ENCODE measurements around the gene KATNB1.
"Not testable (repeated sequence)": the region's sequence is repeated elsewhere in the genome, so short reads cannot be mapped to it uniquely, and the experiment has no call there.

The KATNB1 gene

GRCh38 chr16:57743886-57744641 is 8.5 kb downstream of the KATNB1 start:
- no peak for DNase-seq (ENCODE audit: low spot score)

- no peak for DNase-seq (ENCODE audit: low spot score)
Measured at GRCh38 chr16:57744642-57744903, 9.0 kb downstream of the KATNB1 start.

- no peak for DNase-seq (ENCODE audit: low spot score)
Measured at GRCh38 chr16:57745768-57746167, 10.2 kb downstream of the KATNB1 start.

GRCh38 chr16:57746316-57746715 is 10.7 kb downstream of the KATNB1 start:
- not testable (repeated sequence) for DNase-seq (ENCODE audit: low spot score)

- DNase-seq (ENCODE audit: low spot score): no peak
Measured at GRCh38 chr16:57747091-57747490, 11.5 kb downstream of the KATNB1 start.

- DNase-seq (ENCODE audit: low spot score): no peak
Measured at GRCh38 chr16:57747496-57747895, 11.9 kb downstream of the KATNB1 start.

- DNase-seq (ENCODE audit: low spot score): no peak
Measured at GRCh38 chr16:57747996-57748395, 12.4 kb downstream of the KATNB1 start.

GRCh38 chr16:57748596-57748995 is 13.0 kb downstream of the KATNB1 start:
- DNase-seq (ENCODE audit: low spot score): no peak

- DNase-seq (ENCODE audit: low spot score): no peak
Measured at GRCh38 chr16:57749101-57749692, 13.6 kb downstream of the KATNB1 start.

GRCh38 chr16:57749856-57750452 is 14.4 kb downstream of the KATNB1 start:
- no peak for DNase-seq (ENCODE audit: low spot score)

GRCh38 chr16:57750796-57751538 is 15.4 kb downstream of the KATNB1 start:
- no peak for DNase-seq (ENCODE audit: low spot score)

- no peak for DNase-seq (ENCODE audit: low spot score)
Measured at GRCh38 chr16:57751539-57752202, 16.1 kb downstream of the KATNB1 start.

GRCh38 chr16:57752203-57752580 is 16.6 kb downstream of the KATNB1 start:
- no peak for DNase-seq (ENCODE audit: low spot score)

GRCh38 chr16:57752581-57753447 is 17.2 kb downstream of the KATNB1 start:
- no peak for DNase-seq (ENCODE audit: low spot score)

- no peak for DNase-seq (ENCODE audit: low spot score)
Measured at GRCh38 chr16:57753448-57754353, 18.1 kb downstream of the KATNB1 start.

- DNase-seq (ENCODE audit: low spot score): no peak
Measured at GRCh38 chr16:57754354-57755060, 18.9 kb downstream of the KATNB1 start.

GRCh38 chr16:57755061-57755684 is 19.6 kb downstream of the KATNB1 start:
- no peak for DNase-seq (ENCODE audit: low spot score)

- DNase-seq (ENCODE audit: low spot score): no peak
Measured at GRCh38 chr16:57755726-57756423, 20.3 kb downstream of the KATNB1 start.

All from kidney tubule cell (primary cell).